Body of pancreas (tissue), 4 donors: ENCODE data around the gene UFD1. TPM values are rescaled to one million over a fixed set of nuclear protein-coding genes. Genes with fewer than 3 reads are reported as not detected.

Experiments
- ATAC-seq: fragments of 150-250 bp; one replicate; pipeline ENCODE4 v1.9.1; 2016
- DNase-seq, 4 donors: peaks; one replicate each; pipeline ENCODE4 v3.0.0-alpha.2; 2019
- H3K27ac ChIP-seq, 4 donors: fragments of 200-600 bp; sonication (generic); 1 replicate in 3 of 4; 2 replicates in 1 of 4; pipeline versions ENCODE4 v1.5.1 to v1.6.1; 2016 to 2019; ENCODE audit warnings: mild to moderate bottlenecking in 1 of 4, mixed read lengths in 1 of 4, moderate library complexity in 1 of 4
- H3K27me3 ChIP-seq, 2 donors: fragments of 200-600 bp; sonication (generic); one replicate each; pipeline ENCODE4 v1.6.0; 2016; ENCODE audit warnings: mild to moderate bottlenecking in 1 of 2
- H3K36me3 ChIP-seq, 2 donors: fragments of 200-600 bp; sonication (generic); replicated peaks in 1 of 2; 2 replicates each; pipeline ENCODE4 v1.5.1; 2016; ENCODE audit warnings: low read depth in 2 of 2; ENCODE audit not compliant: insufficient read depth in 1 of 2
- H3K4me1 ChIP-seq: fragments of 200-600 bp; sonication (generic); one replicate; pipeline ENCODE4 v1.6.0; 2016
- H3K4me3 ChIP-seq, 2 donors: fragments of 200-600 bp; sonication (generic); 1 replicate in 1 of 2; 2 replicates in 1 of 2; pipeline ENCODE4 v1.5.1; 2016 to 2019
- H3K9me3 ChIP-seq, 3 donors: fragments of 200-600 bp; sonication (generic); 1 replicate in 2 of 3; 2 replicates in 1 of 3; pipeline ENCODE4 v1.5.1; 2016
- POLR2A ChIP-seq, 3 donors: fragments of 450-650 bp; IDR thresholded peaks; one replicate each; pipeline ENCODE4 v1.6.1; 2016; ENCODE audit warnings: antibody characterized with exemption in 3 of 3, mild to moderate bottlenecking in 2 of 3
- WGBS, 2 donors: methylation state at CpG; one replicate each; pipeline ENCODE4 v1.1.5; 2017; 5-methylcytosine and 5-hydroxymethylcytosine counted together
- intact Hi-C: fragments of 100-400 bp; cut with DNase I; formaldehyde crosslinking; loops from one replicate; pipeline ENCODE4 v1.15.1; 2023
- total RNA-seq, 2 donors: library from RNA; depleted of rRNA; stranded (reverse); fragments of >200 nt; gene quantifications; one replicate each; pipeline ENCODE4 v1.1.0, GENCODE V29; 2016
- TF ChIP-seq, protein P1 (sequence below), 7 experiments: fragments of 450-650 bp in 4 of 7; fragments of 200-600 bp in 3 of 7; sonication (generic) in 3 of 7; IDR thresholded peaks; one replicate each; pipeline ENCODE4 v1.5.1; 2016 to 2019; ENCODE audit warnings: antibody characterized with exemption in 7 of 7

Gene UFD1
- total RNA-seq, 2 donors from 2014 or later = 13.2 to 27.2 TPM

DNA sequence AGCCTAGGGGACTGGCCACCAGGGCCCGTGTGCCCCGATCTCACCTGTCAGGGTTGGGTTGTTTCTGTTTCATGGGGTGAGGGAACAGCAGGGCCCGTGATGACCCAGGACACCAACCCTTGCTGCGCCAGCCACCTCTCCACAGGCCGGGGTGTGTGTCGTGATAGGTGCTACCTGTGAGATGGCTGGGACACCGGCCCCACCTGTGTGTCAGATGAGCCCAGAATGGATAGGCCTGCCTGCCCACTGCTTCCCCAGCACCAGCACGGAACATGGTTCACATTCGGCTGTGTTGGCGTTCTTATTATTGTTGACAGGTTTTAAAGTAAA is 38.1 kb upstream of the UFD1 start:
- H3K36me3 ChIP-seq = no peaks in the 10 kb centered on the region
- H3K27ac ChIP-seq = no peak overlapping the region
- no peaks in the 10 kb centered on the region for H3K4me1 ChIP-seq
- WGBS, 2 donors = 95 to 100% methylated on average over 3 to 10 of the region's 10 CpGs
- intact Hi-C loops = no loop called here
- H3K4me3 ChIP-seq = no peak overlapping the region
- no peaks in the 10 kb centered on the region for H3K27me3 ChIP-seq
- no peaks in the 10 kb centered on the region for H3K9me3 ChIP-seq
- no peak for DNase-seq
- ATAC-seq = no peak
- no peak for TF ChIP-seq POLR2A (IDR thresholded peaks at IDR 0.05)
- TF ChIP-seq, protein P1, sequence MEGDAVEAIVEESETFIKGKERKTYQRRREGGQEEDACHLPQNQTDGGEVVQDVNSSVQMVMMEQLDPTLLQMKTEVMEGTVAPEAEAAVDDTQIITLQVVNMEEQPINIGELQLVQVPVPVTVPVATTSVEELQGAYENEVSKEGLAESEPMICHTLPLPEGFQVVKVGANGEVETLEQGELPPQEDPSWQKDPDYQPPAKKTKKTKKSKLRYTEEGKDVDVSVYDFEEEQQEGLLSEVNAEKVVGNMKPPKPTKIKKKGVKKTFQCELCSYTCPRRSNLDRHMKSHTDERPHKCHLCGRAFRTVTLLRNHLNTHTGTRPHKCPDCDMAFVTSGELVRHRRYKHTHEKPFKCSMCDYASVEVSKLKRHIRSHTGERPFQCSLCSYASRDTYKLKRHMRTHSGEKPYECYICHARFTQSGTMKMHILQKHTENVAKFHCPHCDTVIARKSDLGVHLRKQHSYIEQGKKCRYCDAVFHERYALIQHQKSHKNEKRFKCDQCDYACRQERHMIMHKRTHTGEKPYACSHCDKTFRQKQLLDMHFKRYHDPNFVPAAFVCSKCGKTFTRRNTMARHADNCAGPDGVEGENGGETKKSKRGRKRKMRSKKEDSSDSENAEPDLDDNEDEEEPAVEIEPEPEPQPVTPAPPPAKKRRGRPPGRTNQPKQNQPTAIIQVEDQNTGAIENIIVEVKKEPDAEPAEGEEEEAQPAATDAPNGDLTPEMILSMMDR (IDR thresholded peaks at IDR 0.05) = no peak

DNA sequence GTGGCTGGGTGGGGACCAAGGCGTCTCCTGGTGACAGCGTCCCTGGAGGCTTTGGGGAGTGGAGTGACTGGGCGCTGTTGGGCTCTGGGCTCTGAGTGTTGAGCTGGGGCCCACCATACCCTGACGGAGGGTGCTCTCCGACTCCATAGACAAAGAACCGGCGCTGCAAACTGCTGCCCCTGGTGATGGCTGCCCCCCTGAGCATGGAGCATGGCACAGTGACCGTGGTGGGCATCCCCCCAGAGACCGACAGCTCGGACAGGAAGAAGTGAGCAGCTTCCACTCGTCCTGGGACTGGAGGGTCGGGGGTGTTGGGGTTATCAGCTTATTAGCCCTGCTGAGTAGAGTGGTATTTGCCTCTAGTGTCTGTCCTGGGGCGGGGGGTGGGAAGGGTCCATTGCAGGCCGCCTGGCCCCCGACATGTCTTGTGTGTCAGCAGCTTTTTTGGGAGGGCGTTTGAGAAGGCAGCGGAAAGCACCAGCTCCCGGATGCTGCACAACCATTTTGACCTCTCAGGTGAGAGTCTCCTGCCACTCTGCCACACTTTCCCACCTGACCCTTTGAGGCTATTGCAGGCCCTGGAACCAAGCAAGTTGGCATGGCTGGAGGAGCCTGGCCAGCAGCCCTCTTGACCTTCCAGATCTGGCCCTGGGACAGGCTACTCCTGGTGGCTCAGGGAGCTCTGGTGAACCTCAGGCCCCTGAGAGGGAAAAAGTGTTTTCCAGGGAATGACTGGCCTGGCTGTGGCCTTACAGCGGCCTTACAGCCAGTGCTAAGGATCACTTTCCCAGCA is 37.6 kb upstream of the UFD1 start:
- no peak for DNase-seq
- Histone ChIP-seq H3K36me3 (no peaks in the 10 kb centered on the region), H3K27ac (no peak overlapping the region), H3K27me3 (no peaks in the 10 kb centered on the region), H3K4me3 (no peak overlapping the region), H3K4me1 (no peaks in the 10 kb centered on the region), H3K9me3 (no peaks in the 10 kb centered on the region)
- ATAC-seq = no peak
- WGBS, 2 donors = 80 to 90% methylated on average over 12 to 19 of the region's 19 CpGs
- intact Hi-C loops = no loop called here
- TF ChIP-seq, protein P1 (IDR thresholded peaks at IDR 0.05) = no peak
- no peak for TF ChIP-seq POLR2A (IDR thresholded peaks at IDR 0.05)

DNA sequence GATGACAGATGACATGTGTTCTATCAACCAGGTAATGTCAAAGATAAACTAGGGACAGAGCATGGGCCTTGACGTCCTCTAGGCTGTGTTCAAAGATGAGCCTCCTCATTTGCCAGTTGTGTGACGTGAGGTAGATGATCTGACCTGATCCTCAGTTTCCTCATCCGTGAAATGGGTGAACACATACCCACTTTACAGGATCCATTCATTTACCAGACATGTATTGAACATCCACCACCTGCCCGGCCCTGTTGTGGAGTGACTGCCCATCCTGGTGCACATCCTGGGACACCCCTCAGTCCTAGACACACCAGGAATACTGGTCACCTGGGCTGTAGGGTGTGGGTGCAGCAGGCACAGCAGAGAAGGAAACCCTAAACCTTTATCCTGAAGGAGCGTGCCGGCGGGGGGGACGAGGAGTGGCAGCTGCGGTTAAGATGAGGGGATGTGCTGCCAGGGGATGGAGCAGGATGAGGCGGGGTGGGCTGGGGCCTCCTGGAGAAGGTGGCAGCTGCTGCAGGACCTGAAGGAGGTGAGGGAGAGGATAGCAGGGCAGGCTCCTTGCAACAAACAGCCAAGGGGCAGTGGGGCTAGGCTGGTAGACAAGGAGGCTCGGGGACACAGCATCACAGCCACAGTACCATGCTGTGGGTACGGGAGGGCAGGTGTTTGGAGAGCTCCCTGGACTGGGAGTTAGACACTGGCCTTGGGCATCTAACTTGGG is 36.8 kb upstream of the UFD1 start:
- Histone ChIP-seq H3K4me1 (no peaks in the 10 kb centered on the region), H3K36me3 (no peaks in the 10 kb centered on the region), H3K9me3 (no peaks in the 10 kb centered on the region), H3K27ac (no peak overlapping the region), H3K4me3 (no peak overlapping the region), H3K27me3 (no peaks in the 10 kb centered on the region)
- TF ChIP-seq, protein P1 (IDR thresholded peaks at IDR 0.05) = no peak
- no peak for TF ChIP-seq POLR2A (IDR thresholded peaks at IDR 0.05)
- ATAC-seq (no peak), DNase-seq (no peak)
- intact Hi-C loops = no loop called here
- 95% methylated on average over 11 to 12 of the region's 12 CpGs for WGBS, 2 donors

DNA sequence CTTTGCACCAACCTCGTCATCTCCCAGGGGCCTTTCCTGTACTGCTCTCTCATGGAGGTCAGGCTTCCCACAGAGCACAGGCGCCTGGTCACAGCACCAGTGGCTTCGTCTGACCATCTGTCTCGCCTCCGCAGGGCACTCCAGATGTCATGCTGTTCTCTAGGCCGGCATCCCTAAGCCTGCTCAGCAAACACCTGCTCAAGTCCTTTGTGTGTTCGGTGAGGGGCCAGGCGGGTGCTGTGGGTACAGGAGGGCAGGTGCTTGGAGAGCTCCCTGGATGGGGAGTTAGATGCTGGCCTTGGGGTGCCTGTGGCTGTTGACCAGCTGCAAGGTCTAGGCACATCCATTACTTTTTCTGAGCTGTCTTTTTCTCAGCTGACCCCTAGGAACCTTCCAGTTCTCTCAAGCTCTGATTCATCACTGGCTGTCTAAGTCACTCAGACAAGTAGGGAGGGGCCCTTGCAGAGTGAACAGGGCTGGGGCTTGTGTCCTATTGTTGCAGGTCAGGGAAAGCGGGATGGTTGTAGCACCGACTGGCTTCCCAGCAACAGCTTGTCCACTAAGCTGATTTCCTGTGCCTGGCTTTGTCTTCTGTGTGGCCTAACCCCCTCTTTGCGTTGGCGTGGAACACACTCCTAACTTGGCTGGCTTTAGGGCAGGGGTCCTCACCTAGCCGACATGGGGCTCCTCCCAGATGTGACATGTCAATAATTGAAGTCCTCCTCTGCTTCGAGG is 36.0 kb upstream of the UFD1 start:
- Histone ChIP-seq H3K27me3 (no peaks in the 10 kb centered on the region), H3K36me3 (no peaks in the 10 kb centered on the region), H3K27ac (no peak overlapping the region), H3K4me3 (no peak overlapping the region), H3K4me1 (no peaks in the 10 kb centered on the region), H3K9me3 (no peaks in the 10 kb centered on the region)
- no peak for DNase-seq
- WGBS, 2 donors = 92 to 97% methylated on average over 13 to 14 of the region's 14 CpGs
- ATAC-seq = no peak
- TF ChIP-seq, protein P1 (IDR thresholded peaks at IDR 0.05) = no peak
- TF ChIP-seq POLR2A (IDR thresholded peaks at IDR 0.05) = no peak
- intact Hi-C loops = no loop called here
